ENCODE data around the gene THRA.

GRCh38 chr17:40031706-40032105 lies 31.1 kb upstream of the THRA start:
- TF ChIP-seq CTCF (IDR thresholded peaks at IDR 0.05) (no peak), POLR2A (IDR thresholded peaks at IDR 0.05) (no peak)

Data from thyroid gland (tissue), 4 donors.